Astrocyte of the hippocampus (primary cell): ENCODE measurements around the gene CBX2.
A peak's percentile ranks its signal among the peaks of the same experiment; 100 is the strongest.

Experiments
- DNase-seq: peaks from one replicate; pipeline ENCODE4 v3.0.0; 2011; ENCODE audit warnings: low read depth, low spot score

CBX2 gene

GRCh38 chr17:79786930-79787643, 9.1 kb downstream of the CBX2 start:
- no peak for DNase-seq

- DNase-seq, result no peak
Observed at GRCh38 chr17:79788455-79788854, 10.5 kb downstream of the CBX2 start.

- DNase-seq, result no peak
Observed at GRCh38 chr17:79788989-79789942, 11.3 kb downstream of the CBX2 start.

GRCh38 chr17:79789943-79790804, 12.2 kb downstream of the CBX2 start:
- DNase-seq, result no peak

DNA sequence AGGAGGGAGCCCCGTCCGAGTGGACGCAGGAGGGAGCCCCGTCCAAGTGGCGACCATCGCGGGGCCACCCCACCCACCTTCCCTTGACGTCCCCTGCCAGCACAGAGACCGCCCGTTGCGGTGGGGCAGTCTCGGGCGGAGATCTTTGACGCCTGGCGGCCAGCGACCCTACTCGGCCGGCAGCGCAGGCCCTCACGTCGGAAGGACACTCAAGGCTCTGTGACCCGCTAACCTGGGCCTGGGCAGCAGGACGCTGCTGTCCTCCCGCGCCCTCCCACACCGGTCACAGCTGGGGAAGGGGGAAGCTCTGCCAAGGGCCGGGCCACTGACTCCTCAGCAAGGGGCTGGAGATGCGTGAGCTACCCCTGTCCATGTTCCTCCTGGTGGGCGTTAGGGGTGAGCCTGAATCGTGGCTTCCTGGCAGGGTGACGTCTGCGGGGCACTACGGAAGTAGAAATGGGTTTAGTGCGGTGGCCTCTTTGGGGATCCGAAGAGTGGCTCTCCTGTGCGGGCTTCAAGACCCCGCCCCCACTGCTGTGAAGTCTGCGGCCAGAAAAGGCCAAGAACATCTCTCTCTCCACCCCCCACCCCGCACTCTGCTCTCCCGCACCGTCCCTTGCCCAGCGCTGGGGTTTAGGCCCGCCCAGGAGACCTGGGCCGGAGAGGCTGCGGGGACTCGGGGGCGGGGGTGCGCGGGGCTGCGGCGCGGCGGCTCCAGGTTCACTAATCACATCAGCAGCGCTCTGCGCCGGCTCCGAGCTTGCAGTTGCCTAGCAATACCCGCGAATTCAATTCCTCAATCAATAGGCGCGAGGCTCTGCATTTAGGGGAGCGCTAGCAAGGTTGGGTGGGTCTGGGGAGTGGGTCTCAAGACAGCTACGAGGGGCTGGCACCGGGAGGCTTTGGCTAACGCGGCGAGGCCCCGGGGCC, 13.1 kb downstream of the CBX2 start:
- DNase-seq, result no peak

GRCh38 chr17:79791735-79792161, 13.8 kb downstream of the CBX2 start:
- no peak for DNase-seq

- DNase-seq, result no peak
Observed at GRCh38 chr17:79792341-79792871, 14.5 kb downstream of the CBX2 start.

- no peak for DNase-seq
Observed at GRCh38 chr17:79792984-79793923, 15.3 kb downstream of the CBX2 start.

- no peak for DNase-seq
Observed at GRCh38 chr17:79793924-79794304, 16.0 kb downstream of the CBX2 start.

DNA sequence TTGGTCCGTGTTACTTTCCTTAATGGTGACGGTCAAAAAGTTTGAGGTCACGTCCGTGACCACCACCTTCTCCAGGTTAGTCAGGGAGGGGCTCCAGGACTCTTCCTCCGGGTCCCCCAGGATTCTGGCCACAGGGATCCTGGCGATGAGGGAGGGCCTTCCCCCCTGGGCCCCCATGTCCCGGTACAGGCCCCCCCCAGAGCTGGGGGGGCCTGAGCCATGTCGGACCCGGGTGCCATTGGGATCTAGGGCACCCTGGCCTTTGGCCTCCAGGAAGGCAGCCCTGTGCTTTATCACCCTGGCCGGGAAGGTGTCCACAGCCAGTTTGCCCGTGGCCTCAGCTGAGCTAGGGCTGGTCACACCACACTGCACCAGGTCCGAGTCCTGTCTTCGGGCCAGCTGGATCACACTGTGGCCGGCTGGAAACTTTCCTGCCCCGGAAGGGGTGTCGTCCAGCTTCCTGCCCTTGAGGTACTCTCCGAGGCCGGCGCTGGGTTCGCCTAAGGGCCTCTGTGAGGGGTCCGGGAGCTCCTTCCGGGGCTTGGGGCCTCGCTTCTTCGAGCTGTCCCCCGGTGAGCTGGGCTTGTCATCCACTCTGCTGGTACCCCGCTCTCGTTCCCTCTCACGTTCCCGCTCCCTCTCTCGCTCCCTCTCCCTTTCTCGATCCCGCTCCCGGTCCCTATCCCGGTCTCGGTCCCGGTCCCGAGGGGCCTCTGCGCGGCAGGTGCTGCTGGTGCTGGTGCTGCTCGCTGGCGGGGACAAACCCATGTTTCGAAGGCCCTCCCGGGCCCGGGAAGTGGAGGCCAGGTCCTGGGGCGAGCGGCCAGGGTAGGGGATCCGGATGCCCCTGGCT, 16.9 kb downstream of the CBX2 start:
- DNase-seq, result no peak

DNA sequence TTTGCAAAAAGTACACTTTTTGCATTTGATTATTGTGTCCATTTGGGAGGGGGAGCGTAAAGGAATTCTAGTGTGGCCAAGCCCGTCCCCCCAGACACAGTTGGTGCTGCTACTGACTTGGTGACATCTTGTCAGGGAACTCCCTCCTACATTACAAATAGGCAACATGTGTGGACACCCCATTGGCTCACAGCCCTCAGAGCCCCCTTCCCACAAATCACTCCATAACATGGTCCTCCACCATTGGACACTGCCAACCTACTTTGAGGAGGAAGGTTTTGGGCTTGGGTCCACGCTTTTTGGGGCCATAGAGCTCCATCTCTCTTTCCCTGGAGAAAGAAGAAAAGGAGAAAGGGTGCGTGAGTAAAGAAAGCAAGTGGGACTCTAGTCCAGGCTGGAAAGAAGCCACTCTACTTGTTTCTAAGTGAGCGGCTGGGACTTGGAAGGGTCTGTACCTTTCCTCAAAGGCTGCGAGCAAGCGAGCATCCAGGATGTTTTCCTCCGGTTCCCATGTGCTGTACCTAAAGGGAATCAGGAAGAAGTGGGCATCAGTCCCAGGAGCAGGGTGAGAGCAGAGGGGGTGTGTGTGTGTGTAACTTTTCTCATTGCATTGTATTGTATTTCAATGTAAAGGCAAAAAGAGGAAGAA, 18.0 kb downstream of the CBX2 start:
- no peak for DNase-seq

- DNase-seq, result no peak
Observed at GRCh38 chr17:79796444-79796762, 18.5 kb downstream of the CBX2 start.

DNA sequence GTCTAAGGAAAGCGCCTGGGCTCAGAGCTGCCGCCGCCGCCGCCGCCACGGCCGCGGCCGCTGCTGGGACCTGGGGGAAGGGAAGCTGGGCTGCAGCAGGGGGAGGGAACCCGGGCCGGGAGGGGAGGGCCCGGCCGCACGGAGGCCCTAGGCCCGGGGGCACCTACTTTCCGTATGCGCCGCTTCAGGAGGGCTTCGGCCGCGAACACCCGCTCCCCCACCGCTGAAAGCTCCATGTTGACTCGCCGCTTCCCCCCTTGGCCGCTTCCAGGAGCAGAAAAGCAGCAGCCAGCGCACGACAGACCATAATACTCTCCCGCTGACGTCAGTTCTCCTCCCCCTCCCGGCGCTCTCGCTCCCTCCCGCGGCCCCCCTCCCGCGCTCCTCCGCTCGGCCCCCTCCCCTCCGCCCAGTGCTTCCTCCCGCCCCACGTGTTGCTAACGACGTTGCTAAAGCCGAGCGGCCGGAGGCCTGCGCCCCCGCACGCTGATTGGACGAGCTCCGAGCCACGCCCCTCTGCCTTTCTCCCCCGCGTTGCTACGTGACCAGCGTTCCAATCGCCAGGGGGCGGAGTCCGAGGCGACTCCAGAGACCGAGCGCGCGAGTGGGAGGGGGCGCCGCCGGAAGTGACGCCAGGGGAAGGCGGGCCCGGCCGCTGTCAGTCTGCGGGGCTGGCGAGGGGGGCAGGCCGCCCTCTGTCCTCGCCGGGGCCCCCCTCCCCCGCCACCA, 19.0 kb downstream of the CBX2 start, which contains the start of gene CBX8:
Gene CBX8, minus strand, starts transcription at position 315 of the 729 bp plus-strand sequence. Its CDS starts 79 bp downstream, at position 236.
- DNase-seq, result peak; percentile 100

DNA sequence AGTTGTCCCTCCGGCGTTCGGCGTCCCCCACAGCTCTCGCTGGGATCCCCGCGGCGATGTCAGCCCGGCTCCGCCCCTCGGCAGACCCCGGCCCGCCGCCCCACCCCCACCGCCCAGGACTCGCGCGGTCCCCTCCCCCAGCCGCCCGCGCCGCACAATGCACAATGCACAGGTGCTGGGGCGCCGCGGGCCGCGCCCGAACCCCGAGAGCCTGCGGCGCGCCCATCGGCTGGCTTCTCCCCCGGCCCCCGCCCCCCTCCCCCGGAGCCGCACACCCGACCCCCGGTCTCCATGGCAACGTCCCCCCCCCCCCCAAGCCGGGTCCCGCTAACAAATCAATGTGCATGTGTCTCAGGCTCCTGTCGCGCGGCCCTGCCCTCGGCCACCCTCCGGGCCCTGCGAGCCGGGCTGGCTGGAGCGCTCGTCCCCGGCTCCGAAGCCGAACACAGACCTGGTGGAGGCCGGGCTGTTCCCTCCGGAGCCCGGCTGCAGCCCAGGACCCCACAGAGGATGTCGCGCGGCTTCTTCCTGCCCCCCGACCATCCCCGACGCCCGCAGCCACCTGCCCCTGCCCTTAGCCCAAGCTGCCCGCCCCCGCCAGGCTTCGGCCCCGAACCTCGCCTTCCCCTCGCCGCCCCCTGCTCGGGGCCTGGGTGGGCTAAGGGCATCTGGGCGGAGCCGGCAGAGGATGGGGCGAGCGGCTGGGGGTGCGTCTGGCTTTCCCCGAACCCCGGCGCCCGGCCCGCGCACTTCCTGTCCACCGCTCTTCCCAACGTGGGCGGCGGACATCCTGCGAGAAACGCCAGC, 19.7 kb downstream of the CBX2 start:
- DNase-seq, result no peak

- no peak for DNase-seq
Observed at GRCh38 chr17:79798299-79799173, 20.6 kb downstream of the CBX2 start.
